NCI-H2107 (cell line): ENCODE data around the gene HYDIN.

Experiments used
- DNase-seq: peaks from one replicate; lab custom pipeline; 2025; lab: John Stamatoyannopoulos, UW

The HYDIN gene

DNA sequence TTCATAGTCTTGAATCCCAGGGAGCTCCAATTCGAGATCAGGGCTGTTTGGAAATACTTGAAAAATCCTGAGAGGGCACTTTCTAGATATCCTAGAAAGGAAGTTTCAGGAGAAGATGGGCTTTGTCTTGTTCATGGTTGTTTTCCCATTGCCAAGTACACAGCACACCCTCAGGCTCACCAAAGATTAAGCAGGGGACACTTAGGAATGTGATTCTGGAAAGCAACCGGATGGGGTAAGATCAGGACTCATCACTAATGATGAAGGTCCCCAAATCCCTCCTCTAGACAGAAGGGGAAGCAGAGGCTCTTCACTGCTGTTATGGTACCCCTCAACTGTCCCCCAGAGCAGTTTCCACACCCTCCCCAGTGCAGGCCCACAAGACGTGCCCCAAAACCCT lies 470.3 kb downstream of the HYDIN start:
- DNase-seq = no peak

DNA sequence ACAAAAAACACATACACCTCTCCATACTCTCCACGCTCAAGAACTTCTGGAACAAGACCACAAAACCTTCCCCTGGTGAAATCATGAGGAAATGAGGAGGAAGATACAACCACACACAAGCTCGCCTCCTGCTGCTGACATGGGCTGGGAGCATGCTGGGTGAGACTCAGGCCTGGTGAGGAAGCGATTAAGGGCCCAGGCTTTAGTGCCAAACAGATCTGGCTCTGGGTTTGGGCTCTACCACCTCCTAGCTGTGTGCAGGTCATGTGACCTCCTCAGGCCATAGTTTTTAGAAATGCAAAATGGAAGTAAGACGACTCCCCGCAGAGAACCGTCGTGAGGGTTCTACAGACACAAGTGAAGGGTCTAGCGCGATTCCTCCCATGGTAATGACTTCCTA lies 470.9 kb downstream of the HYDIN start:
- no peak for DNase-seq

DNA sequence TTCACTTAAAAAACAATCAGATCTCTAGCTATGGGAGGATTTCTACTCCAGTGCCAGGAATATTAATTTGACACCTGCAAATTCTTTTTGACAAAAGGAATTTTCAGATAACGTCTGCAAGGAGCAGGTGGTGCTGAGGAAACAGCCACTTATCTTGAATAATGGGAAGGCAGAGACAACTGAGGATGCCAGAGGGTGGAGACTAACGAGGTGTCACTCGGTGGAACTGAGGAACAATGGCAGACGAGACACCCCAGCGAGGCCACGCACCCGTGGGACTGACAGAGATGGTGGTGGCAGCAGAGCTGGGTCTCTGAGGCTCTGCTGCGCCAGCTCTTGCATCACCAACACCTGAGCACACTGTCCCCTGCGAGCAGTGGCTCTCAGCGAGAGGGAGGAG lies 471.7 kb downstream of the HYDIN start:
- no peak for DNase-seq
